ENCODE results near the gene RBM42. TPM values are rescaled to one million over a fixed set of nuclear protein-coding genes. Genes with fewer than 3 reads are reported as not detected.

RBM42 gene
- total and polyA plus RNA-seq, 2 donors: 51.8 to 57.1 TPM

GRCh38 chr19:35629332-35629633, 447 bp downstream of the RBM42 start:
- WGBS: 8% methylated on average over 15 of the region's 15 CpGs
- peaks cover 8 to 10% of the 10 kb centered on the region in 2 donors for H3K4me1 ChIP-seq (ENCODE audit: control insufficient read depth in 2 of 2, insufficient read depth in 2 of 2, low read length in 2 of 2)
- peaks cover 37% of the 10 kb centered on the region in 2 donors for H3K36me3 ChIP-seq (ENCODE audit: control insufficient read depth in 2 of 2, insufficient read depth in 2 of 2, low read length in 1 of 2)
- peak overlapping the region; percentile 57 to 92 for H3K4me3 ChIP-seq (ENCODE audit: low read length in 2 of 2)
- no peaks in the 10 kb centered on the region for H3K27me3 ChIP-seq (ENCODE audit: control insufficient read depth in 2 of 2, insufficient read depth in 1 of 2, low read length in 1 of 2)
- DNase-seq (ENCODE audit: low read depth in 6 of 9, low spot score in 9 of 9): no peak
- H3K9me3 ChIP-seq (ENCODE audit: control insufficient read depth in 2 of 2, insufficient read depth in 1 of 2, low read length in 1 of 2): no peaks in the 10 kb centered on the region
- peak overlapping the region; percentile 18 to 79 for H3K27ac ChIP-seq (ENCODE audit: low read depth in 1 of 2, low read length in 1 of 2)

GRCh38 chr19:35633727-35634440, 5.0 kb downstream of the RBM42 start:
- peaks cover 5 to 7% of the 10 kb centered on the region in 2 donors for H3K4me1 ChIP-seq (ENCODE audit: control insufficient read depth in 2 of 2, insufficient read depth in 2 of 2, low read length in 2 of 2)
- H3K27me3 ChIP-seq (ENCODE audit: control insufficient read depth in 2 of 2, insufficient read depth in 1 of 2, low read length in 1 of 2): no peaks in the 10 kb centered on the region
- no peak overlapping the region for H3K4me3 ChIP-seq (ENCODE audit: low read length in 2 of 2)
- 98% methylated on average over 29 of the region's 29 CpGs for WGBS
- no peak overlapping the region for H3K27ac ChIP-seq (ENCODE audit: low read depth in 1 of 2, low read length in 1 of 2)
- peaks cover 71 to 78% of the 10 kb centered on the region in 2 donors for H3K36me3 ChIP-seq (ENCODE audit: control insufficient read depth in 2 of 2, insufficient read depth in 2 of 2, low read length in 1 of 2)
- no peak for DNase-seq (ENCODE audit: low read depth in 6 of 9, low spot score in 9 of 9)
- no peaks in the 10 kb centered on the region for H3K9me3 ChIP-seq (ENCODE audit: control insufficient read depth in 2 of 2, insufficient read depth in 1 of 2, low read length in 1 of 2)

- no peak overlapping the region for H3K4me3 ChIP-seq (ENCODE audit: low read length in 2 of 2)
- no peaks in the 10 kb centered on the region for H3K9me3 ChIP-seq (ENCODE audit: control insufficient read depth in 2 of 2, insufficient read depth in 1 of 2, low read length in 1 of 2)
- H3K36me3 ChIP-seq (ENCODE audit: control insufficient read depth in 2 of 2, insufficient read depth in 2 of 2, low read length in 1 of 2): peaks cover 57 to 65% of the 10 kb centered on the region in 2 donors
- WGBS: 63% methylated on average over 3 of the region's 3 CpGs
- H3K27ac ChIP-seq (ENCODE audit: low read depth in 1 of 2, low read length in 1 of 2): peak overlapping the region in 1 of 2 donors; percentile 38
- no peaks in the 10 kb centered on the region for H3K27me3 ChIP-seq (ENCODE audit: control insufficient read depth in 2 of 2, insufficient read depth in 1 of 2, low read length in 1 of 2)
- peaks cover 4 to 7% of the 10 kb centered on the region in 2 donors for H3K4me1 ChIP-seq (ENCODE audit: control insufficient read depth in 2 of 2, insufficient read depth in 2 of 2, low read length in 2 of 2)
- DNase-seq (ENCODE audit: low read depth in 6 of 9, low spot score in 9 of 9): no peak
These were observed 7.8 kb downstream of the RBM42 start for GRCh38 chr19:35636651-35637050.

GRCh38 chr19:35637165-35637564, 8.3 kb downstream of the RBM42 start:
- Histone ChIP-seq H3K4me1 (ENCODE audit: control insufficient read depth in 2 of 2, insufficient read depth in 2 of 2, low read length in 2 of 2) (peaks cover 9 to 12% of the 10 kb centered on the region in 2 donors), H3K36me3 (ENCODE audit: control insufficient read depth in 2 of 2, insufficient read depth in 2 of 2, low read length in 1 of 2) (peaks cover 51 to 62% of the 10 kb centered on the region in 2 donors), H3K27me3 (ENCODE audit: control insufficient read depth in 2 of 2, insufficient read depth in 1 of 2, low read length in 1 of 2) (peaks cover 0 to 4% of the 10 kb centered on the region in 2 donors), H3K4me3 (ENCODE audit: low read length in 2 of 2) (no peak overlapping the region), H3K27ac (ENCODE audit: low read depth in 1 of 2, low read length in 1 of 2) (no peak overlapping the region), H3K9me3 (ENCODE audit: control insufficient read depth in 2 of 2, insufficient read depth in 1 of 2, low read length in 1 of 2) (no peaks in the 10 kb centered on the region)
- DNase-seq (ENCODE audit: low read depth in 6 of 9, low spot score in 9 of 9): no peak
- 94% methylated on average over 25 of the region's 25 CpGs for WGBS

GRCh38 chr19:35639321-35639639, 10.4 kb downstream of the RBM42 start:
- WGBS: 81% methylated on average over 6 of the region's 6 CpGs
- H3K27me3 ChIP-seq (ENCODE audit: control insufficient read depth in 2 of 2, insufficient read depth in 1 of 2, low read length in 1 of 2): peaks cover 0 to 13% of the 10 kb centered on the region in 2 donors
- DNase-seq (ENCODE audit: low read depth in 6 of 9, low spot score in 9 of 9): no peak

GRCh38 chr19:35639863-35640262, 11.0 kb downstream of the RBM42 start:
- WGBS: 94% methylated on average over 8 of the region's 8 CpGs
- peaks cover 0 to 13% of the 10 kb centered on the region in 2 donors for H3K27me3 ChIP-seq (ENCODE audit: control insufficient read depth in 2 of 2, insufficient read depth in 1 of 2, low read length in 1 of 2)
- no peak overlapping the region for H3K27ac ChIP-seq (ENCODE audit: low read depth in 1 of 2, low read length in 1 of 2)
- peaks cover 21 to 36% of the 10 kb centered on the region in 2 donors for H3K4me1 ChIP-seq (ENCODE audit: control insufficient read depth in 2 of 2, insufficient read depth in 2 of 2, low read length in 2 of 2)
- H3K4me3 ChIP-seq (ENCODE audit: low read length in 2 of 2): no peak overlapping the region
- DNase-seq (ENCODE audit: low read depth in 6 of 9, low spot score in 9 of 9): no peak
- H3K36me3 ChIP-seq (ENCODE audit: control insufficient read depth in 2 of 2, insufficient read depth in 2 of 2, low read length in 1 of 2): peaks cover 31 to 35% of the 10 kb centered on the region in 2 donors
- no peaks in the 10 kb centered on the region for H3K9me3 ChIP-seq (ENCODE audit: control insufficient read depth in 2 of 2, insufficient read depth in 1 of 2, low read length in 1 of 2)

More at GRCh38 chr19:35639321-35639639, 10.4 kb downstream of the RBM42 start:
- no peak overlapping the region for H3K27ac ChIP-seq (ENCODE audit: low read depth in 1 of 2, low read length in 1 of 2)
- peaks cover 17 to 30% of the 10 kb centered on the region in 2 donors for H3K4me1 ChIP-seq (ENCODE audit: control insufficient read depth in 2 of 2, insufficient read depth in 2 of 2, low read length in 2 of 2)
- peaks cover 34 to 41% of the 10 kb centered on the region in 2 donors for H3K36me3 ChIP-seq (ENCODE audit: control insufficient read depth in 2 of 2, insufficient read depth in 2 of 2, low read length in 1 of 2)
- H3K4me3 ChIP-seq (ENCODE audit: low read length in 2 of 2): no peak overlapping the region
- H3K9me3 ChIP-seq (ENCODE audit: control insufficient read depth in 2 of 2, insufficient read depth in 1 of 2, low read length in 1 of 2): no peaks in the 10 kb centered on the region

- H3K9me3 ChIP-seq (ENCODE audit: control insufficient read depth in 2 of 2, insufficient read depth in 1 of 2, low read length in 1 of 2): no peaks in the 10 kb centered on the region
- peaks cover 18 to 19% of the 10 kb centered on the region in 2 donors for H3K36me3 ChIP-seq (ENCODE audit: control insufficient read depth in 2 of 2, insufficient read depth in 2 of 2, low read length in 1 of 2)
- peaks cover 24 to 47% of the 10 kb centered on the region in 2 donors for H3K4me1 ChIP-seq (ENCODE audit: control insufficient read depth in 2 of 2, insufficient read depth in 2 of 2, low read length in 2 of 2)
- peak in 5 of 9 donors; percentile 50 to 74 (median 61) for DNase-seq (ENCODE audit: low read depth in 6 of 9, low spot score in 9 of 9)
- H3K27me3 ChIP-seq (ENCODE audit: control insufficient read depth in 2 of 2, insufficient read depth in 1 of 2, low read length in 1 of 2): peaks cover 0 to 13% of the 10 kb centered on the region in 2 donors
- WGBS: 22% methylated on average over 28 of the region's 28 CpGs
- peak within 1 kb of the TSS; percentile 9 to 37 for H3K4me3 ChIP-seq (ENCODE audit: low read length in 2 of 2)
- H3K27ac ChIP-seq (ENCODE audit: low read depth in 1 of 2, low read length in 1 of 2): peak within 1 kb of the TSS in 1 of 2 donors; percentile 42
These were observed 12.8 kb downstream of the RBM42 start, which contains the start of gene ETV2 for GRCh38 chr19:35641515-35642151. Gene ETV2 (plus strand): TSS chr19:35641745. CDS start chr19:35642461, 716 bp downstream.

GRCh38 chr19:35642312-35642711, 13.5 kb downstream of the RBM42 start:
- H3K27me3 ChIP-seq (ENCODE audit: control insufficient read depth in 2 of 2, insufficient read depth in 1 of 2, low read length in 1 of 2): peaks cover 0 to 13% of the 10 kb centered on the region in 2 donors
- no peak for DNase-seq (ENCODE audit: low read depth in 6 of 9, low spot score in 9 of 9)
- peaks cover 11 to 13% of the 10 kb centered on the region in 2 donors for H3K36me3 ChIP-seq (ENCODE audit: control insufficient read depth in 2 of 2, insufficient read depth in 2 of 2, low read length in 1 of 2)
- WGBS: 92% methylated on average over 10 of the region's 10 CpGs
- H3K4me3 ChIP-seq (ENCODE audit: low read length in 2 of 2): no peak overlapping the region
- no peaks in the 10 kb centered on the region for H3K9me3 ChIP-seq (ENCODE audit: control insufficient read depth in 2 of 2, insufficient read depth in 1 of 2, low read length in 1 of 2)
- H3K4me1 ChIP-seq (ENCODE audit: control insufficient read depth in 2 of 2, insufficient read depth in 2 of 2, low read length in 2 of 2): peaks cover 24 to 47% of the 10 kb centered on the region in 2 donors
- no peak overlapping the region for H3K27ac ChIP-seq (ENCODE audit: low read depth in 1 of 2, low read length in 1 of 2)

GRCh38 chr19:35642798-35643254, 14.0 kb downstream of the RBM42 start:
- WGBS: 52% methylated on average over 15 of the region's 15 CpGs

More at GRCh38 chr19:35642798-35643254, 14.0 kb downstream of the RBM42 start:
- Histone ChIP-seq H3K9me3 (ENCODE audit: control insufficient read depth in 2 of 2, insufficient read depth in 1 of 2, low read length in 1 of 2) (no peaks in the 10 kb centered on the region), H3K27ac (ENCODE audit: low read depth in 1 of 2, low read length in 1 of 2) (peak overlapping the region in 1 of 2 donors; percentile 94), H3K4me3 (ENCODE audit: low read length in 2 of 2) (peak overlapping the region; percentile 57 to 82), H3K36me3 (ENCODE audit: control insufficient read depth in 2 of 2, insufficient read depth in 2 of 2, low read length in 1 of 2) (peaks cover 6 to 7% of the 10 kb centered on the region in 2 donors), H3K4me1 (ENCODE audit: control insufficient read depth in 2 of 2, insufficient read depth in 2 of 2, low read length in 2 of 2) (peaks cover 24 to 51% of the 10 kb centered on the region in 2 donors), H3K27me3 (ENCODE audit: control insufficient read depth in 2 of 2, insufficient read depth in 1 of 2, low read length in 1 of 2) (peaks cover 0 to 13% of the 10 kb centered on the region in 2 donors)
- peak in 1 of 9 donors; percentile 8 for DNase-seq (ENCODE audit: low read depth in 6 of 9, low spot score in 9 of 9)
